Calu3 (cell line): ENCODE measurements around the gene IGHMBP2. TPM values are rescaled to one million over a fixed set of nuclear protein-coding genes. Genes with fewer than 3 reads are reported as not detected.
"Not testable (repeated sequence)": the region's sequence is repeated elsewhere in the genome, so short reads cannot be mapped to it uniquely, and the experiment has no call there.

Experiments used
- Bru-seq: library from RNA; stranded (reverse); fragments of 400-500 nt; gene quantifications from one replicate; lab custom pipeline; 2021; lab: Mats Ljungman, UMichigan
- BruChase-seq, 2 experiments: library from RNA; stranded (reverse); fragments of 400-500 nt; gene quantifications; one replicate each; lab custom pipeline; 2021; lab: Mats Ljungman, UMichigan
- BruUV-seq: library from RNA; stranded (reverse); fragments of 400-500 nt; replicated peaks from 2 replicates; lab custom pipeline; 2021; lab: Mats Ljungman, UMichigan
- CTCF ChIA-PET: fragments of 300-600 bp; sonication (Branson Sonifier 250); formaldehyde crosslinking; loops from one replicate; lab custom pipeline; 2022; ENCODE audit warnings: antibody characterized with exemption; lab: Charles Lee
- DNase-seq: peaks from one replicate; pipeline ENCODE4 v3.0.0; 2022
- H3K27ac Mint-ChIP-seq: one replicate; pipeline ENCODE4 v1.8.0; 2022; ENCODE audit warnings: mixed read lengths; ENCODE audit not compliant: unreplicated experiment
- H3K27me3 Mint-ChIP-seq: one replicate; pipeline ENCODE4 v1.8.0; 2022; ENCODE audit warnings: mixed read lengths; ENCODE audit not compliant: unreplicated experiment
- H3K36me3 Mint-ChIP-seq: one replicate; pipeline ENCODE4 v1.8.0; 2022; ENCODE audit warnings: mild to moderate bottlenecking, moderate library complexity, mixed read lengths; ENCODE audit not compliant: insufficient read depth, unreplicated experiment
- H3K4me1 Mint-ChIP-seq: one replicate; pipeline ENCODE4 v1.8.0; 2022; ENCODE audit warnings: mild to moderate bottlenecking, low read depth, mixed read lengths; ENCODE audit not compliant: unreplicated experiment
- H3K4me3 Mint-ChIP-seq: one replicate; pipeline ENCODE4 v1.8.0; 2022; ENCODE audit warnings: mild to moderate bottlenecking, low read depth, moderate library complexity, mixed read lengths; ENCODE audit not compliant: unreplicated experiment
- H3K9me3 Mint-ChIP-seq: one replicate; pipeline ENCODE4 v1.8.0; 2022; ENCODE audit warnings: low read depth, mixed read lengths; ENCODE audit not compliant: unreplicated experiment
- intact Hi-C: fragments of 100-400 bp; cut with micrococcal nuclease; formaldehyde crosslinking; loops from one replicate; pipeline ENCODE4 v1.10.0; 2022; ENCODE audit not compliant: unreplicated experiment
- long read RNA-seq: library from polyadenylated mRNA; stranded (forward); transcript quantifications from one replicate; pipeline ENCODE4 v2.0.0, GENCODE V29; 2022
- total RNA-seq: library from RNA; stranded (reverse); gene quantifications from 2 replicates; pipeline ENCODE4 v1.2.3, GENCODE V29; 2022
- TF ChIP-seq, protein P1 (sequence below): fragments of 200-600 bp; IDR thresholded peaks from one replicate; pipeline ENCODE4 v1.8.0; 2022; ENCODE audit warnings: antibody characterized with exemption; ENCODE audit not compliant: unreplicated experiment

IGHMBP2 gene
- total RNA-seq (27.6 and 32.4 TPM in 2 replicates), Bru-seq, nascent RNA (percentile 58 among the genes with signal in this experiment), BruChase-seq, experiment 1, labeled RNA remaining after a 6-hour chase (percentile 62 among the genes with signal in this experiment), BruChase-seq, experiment 2, labeled RNA remaining after a 2-hour chase (percentile 67 among the genes with signal in this experiment)
- long read RNA-seq, partial matches to known transcripts = 7 of 12 reads
- long read RNA-seq, other reads (novel, unspliced or antisense) = 1 of 12 reads

DNA sequence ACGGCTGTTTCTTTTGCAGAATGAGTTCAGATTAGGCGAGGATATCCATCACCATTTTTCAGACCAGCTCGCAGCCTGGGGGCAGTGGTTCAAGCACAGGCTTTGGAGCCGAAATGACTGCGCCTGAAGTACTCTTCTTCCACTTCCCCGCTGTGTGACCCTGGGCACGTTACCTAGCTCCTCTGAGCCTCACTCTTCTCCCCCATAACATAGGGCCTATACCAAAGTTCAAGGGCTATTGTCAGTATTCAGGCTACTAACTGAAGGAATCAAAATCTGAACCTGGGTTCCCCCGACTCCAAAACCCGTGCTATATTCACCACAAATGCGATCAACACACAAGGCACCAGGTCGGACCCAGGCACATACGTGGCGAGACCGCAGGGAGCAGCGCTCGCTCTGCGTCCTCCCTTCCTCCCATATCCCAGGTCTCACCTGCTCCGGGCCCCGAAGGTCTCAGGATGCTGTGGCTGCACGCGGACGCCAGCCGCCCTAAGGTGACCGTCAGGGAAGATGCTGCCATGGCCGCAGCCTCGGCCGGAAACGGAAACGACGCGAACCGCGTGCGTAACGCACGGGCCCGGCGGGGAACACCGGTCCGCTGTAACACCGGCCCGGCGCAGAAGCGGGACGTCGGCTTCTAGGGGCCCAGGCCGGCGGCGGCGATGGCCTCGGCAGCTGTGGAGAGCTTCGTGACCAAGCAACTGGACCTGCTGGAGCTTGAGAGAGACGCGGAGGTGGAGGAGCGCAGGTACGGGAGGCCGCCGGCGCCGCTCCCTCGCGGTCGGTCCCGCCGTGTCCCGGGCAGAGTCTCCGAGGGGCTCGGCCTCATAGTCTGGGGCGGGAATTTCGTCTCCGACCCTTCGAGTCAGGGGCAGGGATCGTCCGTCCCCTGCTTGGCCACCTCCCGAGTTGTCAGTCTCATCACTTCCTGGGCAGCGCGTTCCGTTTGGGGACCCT lies at the start of gene IGHMBP2, which contains the start of gene MRPL21:
Gene IGHMBP2 (plus strand): TSS at position 604 of the 960 bp plus-strand sequence. CDS start 62 bp downstream, at position 666.
Gene MRPL21 (minus strand): TSS at position 545 of the 960 bp plus-strand sequence. CDS start 22 bp downstream, at position 523.
- peaks cover 35% of the 10 kb centered on the region for H3K36me3 Mint-ChIP-seq
- H3K27me3 Mint-ChIP-seq = no peaks in the 10 kb centered on the region
- H3K9me3 Mint-ChIP-seq = no peaks in the 10 kb centered on the region
- no TSS peak for BruUV-seq
- CTCF ChIA-PET = interaction anchor here (0.5 to 1.3 kb wide), 3 partner anchors 103 to 780 kb away, joined by 3 to 4 read pairs (median 3); no protein-coding TSS in a partner anchor
- intact Hi-C loops = no loop called here
- peak; percentile 90 for DNase-seq
- H3K4me3 Mint-ChIP-seq = peak within 1 kb of the TSS; percentile 100
- H3K4me1 Mint-ChIP-seq = peaks cover 33% of the 10 kb centered on the region
- H3K27ac Mint-ChIP-seq = peak within 1 kb of the TSS; percentile 97
- TF ChIP-seq, protein P1, sequence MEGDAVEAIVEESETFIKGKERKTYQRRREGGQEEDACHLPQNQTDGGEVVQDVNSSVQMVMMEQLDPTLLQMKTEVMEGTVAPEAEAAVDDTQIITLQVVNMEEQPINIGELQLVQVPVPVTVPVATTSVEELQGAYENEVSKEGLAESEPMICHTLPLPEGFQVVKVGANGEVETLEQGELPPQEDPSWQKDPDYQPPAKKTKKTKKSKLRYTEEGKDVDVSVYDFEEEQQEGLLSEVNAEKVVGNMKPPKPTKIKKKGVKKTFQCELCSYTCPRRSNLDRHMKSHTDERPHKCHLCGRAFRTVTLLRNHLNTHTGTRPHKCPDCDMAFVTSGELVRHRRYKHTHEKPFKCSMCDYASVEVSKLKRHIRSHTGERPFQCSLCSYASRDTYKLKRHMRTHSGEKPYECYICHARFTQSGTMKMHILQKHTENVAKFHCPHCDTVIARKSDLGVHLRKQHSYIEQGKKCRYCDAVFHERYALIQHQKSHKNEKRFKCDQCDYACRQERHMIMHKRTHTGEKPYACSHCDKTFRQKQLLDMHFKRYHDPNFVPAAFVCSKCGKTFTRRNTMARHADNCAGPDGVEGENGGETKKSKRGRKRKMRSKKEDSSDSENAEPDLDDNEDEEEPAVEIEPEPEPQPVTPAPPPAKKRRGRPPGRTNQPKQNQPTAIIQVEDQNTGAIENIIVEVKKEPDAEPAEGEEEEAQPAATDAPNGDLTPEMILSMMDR = no peak

DNA sequence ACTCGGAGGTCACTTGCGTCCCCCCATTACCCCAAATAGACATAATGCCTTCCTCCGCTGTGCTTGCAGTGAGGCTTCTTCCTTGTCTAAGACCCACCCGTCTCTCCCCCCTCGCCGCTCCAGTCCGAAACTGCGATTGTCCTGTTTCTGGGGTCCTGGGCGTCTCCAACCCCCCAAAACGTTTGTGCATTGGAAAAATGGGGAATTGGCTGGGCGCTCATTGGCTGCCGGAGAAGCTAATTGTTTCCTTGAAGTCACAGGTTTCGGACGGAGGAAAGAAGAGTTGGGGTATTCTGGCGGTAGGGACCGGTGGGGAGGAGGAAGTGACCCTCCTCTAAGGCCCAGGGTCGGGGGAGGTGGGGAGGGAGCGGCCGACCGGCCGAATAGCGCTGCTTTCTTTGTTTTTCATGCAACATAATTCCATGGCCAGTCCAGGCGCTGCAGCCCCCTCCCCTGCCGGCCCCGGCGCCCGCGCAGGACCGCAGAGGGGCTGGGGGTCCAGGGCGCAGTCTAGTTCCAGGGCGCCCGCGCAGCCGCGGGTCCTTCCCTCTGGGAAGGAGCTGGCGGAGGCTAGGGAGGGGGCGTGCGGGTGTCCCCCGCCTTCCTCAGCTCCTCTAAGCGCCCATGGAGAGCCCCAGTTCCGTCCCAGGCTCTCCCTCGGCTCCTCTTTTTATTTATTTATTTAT lies 49.3 kb upstream of the IGHMBP2 start:
- intact Hi-C loops = no loop called here
- TF ChIP-seq, protein P1 = no peak
- H3K4me1 Mint-ChIP-seq = peaks cover 14% of the 10 kb centered on the region
- DNase-seq = no peak
- no peak overlapping the region for H3K27ac Mint-ChIP-seq
- BruUV-seq = no TSS peak
- H3K36me3 Mint-ChIP-seq = no peaks in the 10 kb centered on the region
- no peak overlapping the region for H3K4me3 Mint-ChIP-seq
- peaks cover 29% of the 10 kb centered on the region for H3K27me3 Mint-ChIP-seq
- no peaks in the 10 kb centered on the region for H3K9me3 Mint-ChIP-seq
- CTCF ChIA-PET = interaction anchor here (0.6 kb wide), 1 partner anchor 136 kb away, joined by 4 read pairs; no protein-coding TSS in a partner anchor

DNA sequence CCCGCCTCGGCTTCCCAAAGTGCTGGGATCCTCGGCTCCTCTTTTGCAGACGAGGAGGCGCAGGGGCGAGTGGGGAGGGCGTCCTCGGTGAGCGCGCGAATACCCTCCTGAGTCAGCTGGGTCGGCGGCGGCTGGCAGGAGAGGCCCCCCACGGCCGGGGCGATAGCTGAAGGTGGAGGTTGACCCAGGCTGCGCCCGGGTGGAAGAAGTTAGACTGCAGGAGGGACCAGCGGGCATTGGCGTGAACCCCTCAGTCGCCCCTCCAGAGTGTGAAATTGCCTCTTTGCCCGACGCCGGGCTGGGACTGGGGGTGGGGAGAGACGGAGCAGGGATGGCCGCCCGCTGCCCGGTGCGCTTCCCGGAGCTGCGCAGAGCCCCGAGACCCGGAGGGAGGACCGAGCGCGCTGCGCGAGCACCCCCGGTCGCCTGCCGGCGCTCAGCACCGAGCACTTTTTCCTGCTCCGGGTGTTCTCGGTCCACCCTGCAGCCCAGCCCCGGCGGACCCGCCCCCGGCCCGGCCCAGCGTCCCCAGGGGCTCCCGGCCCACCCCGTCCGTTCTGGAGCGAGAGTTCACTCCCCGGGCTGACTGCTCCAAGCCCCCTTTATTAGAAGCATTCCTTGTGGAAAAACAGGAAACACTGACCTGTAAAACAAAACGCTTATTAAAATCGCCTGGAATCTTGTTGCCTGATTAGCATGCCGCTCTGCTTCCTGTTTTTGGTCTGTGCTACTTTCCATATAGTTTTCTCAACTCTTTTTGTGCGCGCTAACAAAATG lies 48.3 kb upstream of the IGHMBP2 start:
- DNase-seq = peak; percentile 14
- H3K36me3 Mint-ChIP-seq = no peaks in the 10 kb centered on the region
- intact Hi-C loops = no loop called here
- no peak overlapping the region for H3K27ac Mint-ChIP-seq
- H3K4me3 Mint-ChIP-seq = peak overlapping the region; percentile 51
- peaks cover 14% of the 10 kb centered on the region for H3K4me1 Mint-ChIP-seq
- H3K27me3 Mint-ChIP-seq = peaks cover 29% of the 10 kb centered on the region
- TF ChIP-seq, protein P1 = no peak
- no TSS peak for BruUV-seq
- CTCF ChIA-PET = interaction anchor here (0.6 kb wide), 1 partner anchor 135 kb away, joined by 4 read pairs; no protein-coding TSS in a partner anchor
- H3K9me3 Mint-ChIP-seq = no peaks in the 10 kb centered on the region

DNA sequence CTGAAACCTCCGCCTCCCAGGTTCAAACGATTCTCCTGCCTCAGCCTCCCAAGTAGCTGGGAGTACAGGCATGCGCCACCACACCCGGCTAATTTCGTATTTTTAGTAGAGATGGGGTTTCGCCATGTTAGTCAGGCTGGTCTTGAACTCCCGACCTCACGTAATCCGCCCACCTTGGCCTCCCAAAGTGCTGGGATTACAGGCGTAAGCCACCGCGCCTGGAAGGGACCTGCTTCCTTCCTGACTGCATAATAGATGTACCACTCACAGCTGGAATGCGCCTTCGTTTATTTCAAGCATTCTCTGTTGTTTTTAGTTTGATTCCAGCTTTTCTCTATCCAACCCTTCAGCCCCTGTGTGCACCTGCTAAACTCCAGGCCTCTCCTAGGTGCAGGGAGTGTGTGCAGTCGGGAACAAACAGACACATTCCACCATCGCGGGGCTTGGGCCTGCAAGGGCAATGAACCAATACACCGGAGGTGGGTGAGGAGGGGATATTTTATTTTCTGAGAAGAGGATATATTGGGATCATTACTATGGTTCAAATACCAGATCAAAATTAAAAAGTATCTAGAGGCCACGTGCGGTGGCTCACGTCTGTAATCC lies 47.2 kb upstream of the IGHMBP2 start:
- CTCF ChIA-PET = interaction anchor here (0.6 kb wide), 1 partner anchor 31 kb away, joined by 5 read pairs; no protein-coding TSS in a partner anchor

More for the DNA sequence above, 47.2 kb upstream of the IGHMBP2 start:
- H3K27ac Mint-ChIP-seq, DNase-seq, H3K36me3 Mint-ChIP-seq, H3K9me3 Mint-ChIP-seq, H3K4me3 Mint-ChIP-seq, BruUV-seq, intact Hi-C loops: not testable (repeated sequence)
- peaks cover 28% of the 10 kb centered on the region for H3K27me3 Mint-ChIP-seq
- H3K4me1 Mint-ChIP-seq = peaks cover 14% of the 10 kb centered on the region
